ENCODE results near the gene ELFN1.

The ELFN1 gene

GRCh38 chr7:1703441-1703840 lies 33.4 kb downstream of the ELFN1 start:
- Histone ChIP-seq H3K4me1 (ENCODE audit: insufficient read depth, low read length, poor library complexity, severe bottlenecking) (no peaks in the 10 kb centered on the region), H4K20me1 (ENCODE audit: insufficient read depth, low read length, poor library complexity, severe bottlenecking) (no peaks in the 10 kb centered on the region), H3K36me3 (ENCODE audit: insufficient read depth, low read length) (no peaks in the 10 kb centered on the region), H3K27me3 (ENCODE audit: insufficient read depth, low read length, poor library complexity, severe bottlenecking) (no peaks in the 10 kb centered on the region), H3K9ac (ENCODE audit: low read depth, low read length, poor library complexity, severe bottlenecking) (no peak overlapping the region), H3K4me2 (ENCODE audit: low read depth, low read length, poor library complexity, severe bottlenecking) (no peak overlapping the region), H3F3A (ENCODE audit: low read depth) (no peaks in the 10 kb centered on the region), H3K9me3 (ENCODE audit: insufficient read depth, low read depth, low read length) (peaks cover 6% of the 10 kb centered on the region; the same call in 1 of the 2 replicates), H3K4me3 (ENCODE audit: low read length, poor library complexity, severe bottlenecking) (no peak overlapping the region), H3K9me2 (replicated peaks; ENCODE audit: low read depth, low read length) (no peaks in the 10 kb centered on the region), H2AFZ (ENCODE audit: low read length) (no peak overlapping the region), H3K79me2 (ENCODE audit: insufficient read depth, low read length) (no peaks in the 10 kb centered on the region)
- TF ChIP-seq CTCF (conservative IDR thresholded peaks at IDR 0.05; ENCODE audit: low read length) (no peak), EZH2phosphoT487 (IDR thresholded peaks at IDR 0.05; ENCODE audit: borderline replicate concordance) (no peak)

- Histone ChIP-seq H3K36me3 (ENCODE audit: insufficient read depth, low read length) (no peaks in the 10 kb centered on the region), H3K27me3 (ENCODE audit: insufficient read depth, low read length, poor library complexity, severe bottlenecking) (no peaks in the 10 kb centered on the region), H3F3A (ENCODE audit: low read depth) (no peaks in the 10 kb centered on the region), H2AFZ (ENCODE audit: low read length) (no peak overlapping the region), H3K4me1 (ENCODE audit: insufficient read depth, low read length, poor library complexity, severe bottlenecking) (no peaks in the 10 kb centered on the region), H3K4me2 (ENCODE audit: low read depth, low read length, poor library complexity, severe bottlenecking) (no peak overlapping the region), H3K9me3 (ENCODE audit: insufficient read depth, low read depth, low read length) (peaks cover 6% of the 10 kb centered on the region; the same call in 1 of the 2 replicates), H3K4me3 (ENCODE audit: low read length, poor library complexity, severe bottlenecking) (no peak overlapping the region), H3K9ac (ENCODE audit: low read depth, low read length, poor library complexity, severe bottlenecking) (no peak overlapping the region), H3K9me2 (replicated peaks; ENCODE audit: low read depth, low read length) (no peaks in the 10 kb centered on the region), H3K79me2 (ENCODE audit: insufficient read depth, low read length) (no peaks in the 10 kb centered on the region), H4K20me1 (ENCODE audit: insufficient read depth, low read length, poor library complexity, severe bottlenecking) (no peaks in the 10 kb centered on the region)
- TF ChIP-seq CTCF (conservative IDR thresholded peaks at IDR 0.05; ENCODE audit: low read length), result no peak
- TF ChIP-seq EZH2phosphoT487 (IDR thresholded peaks at IDR 0.05; ENCODE audit: borderline replicate concordance), result no peak
Measured at GRCh38 chr7:1703871-1704810, 34.1 kb downstream of the ELFN1 start.

GRCh38 chr7:1704811-1705738 lies 35.0 kb downstream of the ELFN1 start:
- no peaks in the 10 kb centered on the region for H3K27me3 ChIP-seq (ENCODE audit: insufficient read depth, low read length, poor library complexity, severe bottlenecking)
- H4K20me1 ChIP-seq (ENCODE audit: insufficient read depth, low read length, poor library complexity, severe bottlenecking), result no peaks in the 10 kb centered on the region
- H3F3A ChIP-seq (ENCODE audit: low read depth), result no peaks in the 10 kb centered on the region
- no peak overlapping the region for H2AFZ ChIP-seq (ENCODE audit: low read length)
- H3K4me1 ChIP-seq (ENCODE audit: insufficient read depth, low read length, poor library complexity, severe bottlenecking), result no peaks in the 10 kb centered on the region
- no peak overlapping the region for H3K4me3 ChIP-seq (ENCODE audit: low read length, poor library complexity, severe bottlenecking)
- H3K9me2 ChIP-seq (replicated peaks; ENCODE audit: low read depth, low read length), result no peaks in the 10 kb centered on the region
- no peak overlapping the region for H3K4me2 ChIP-seq (ENCODE audit: low read depth, low read length, poor library complexity, severe bottlenecking)
- peaks cover 15% of the 10 kb centered on the region; the same call in 1 of the 2 replicates for H3K9me3 ChIP-seq (ENCODE audit: insufficient read depth, low read depth, low read length)
- H3K79me2 ChIP-seq (ENCODE audit: insufficient read depth, low read length), result no peaks in the 10 kb centered on the region
- H3K36me3 ChIP-seq (ENCODE audit: insufficient read depth, low read length), result no peaks in the 10 kb centered on the region
- H3K9ac ChIP-seq (ENCODE audit: low read depth, low read length, poor library complexity, severe bottlenecking), result no peak overlapping the region
- TF ChIP-seq EZH2phosphoT487 (IDR thresholded peaks at IDR 0.05; ENCODE audit: borderline replicate concordance), result no peak
- TF ChIP-seq CTCF (conservative IDR thresholded peaks at IDR 0.05; ENCODE audit: low read length), result no peak

Measured in Loucy (cell line).